Measurements from ENCODE around the gene ZNF423.

The ZNF423 gene

DNA sequence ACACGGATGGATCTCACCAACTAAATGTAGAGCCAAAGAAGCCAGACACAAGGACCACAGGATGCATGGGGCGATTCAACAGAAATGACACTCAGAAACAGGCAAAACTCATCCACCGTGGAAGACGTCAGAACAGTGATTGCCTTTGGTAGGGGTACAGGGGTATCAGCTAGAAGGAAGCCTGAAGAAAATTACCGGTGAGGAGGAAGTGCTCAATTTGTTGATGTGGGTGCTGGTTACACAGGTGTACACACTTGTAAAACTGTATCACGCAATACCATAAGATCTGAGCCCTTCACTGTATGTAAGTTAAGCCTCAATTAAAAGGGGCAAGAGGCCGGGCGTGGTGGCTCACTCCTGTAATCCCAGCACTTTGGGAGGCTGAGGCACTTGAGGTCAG lies 256.2 kb downstream of the ZNF423 start:
- no peak for DNase-seq (ENCODE audit: low spot score)

DNA sequence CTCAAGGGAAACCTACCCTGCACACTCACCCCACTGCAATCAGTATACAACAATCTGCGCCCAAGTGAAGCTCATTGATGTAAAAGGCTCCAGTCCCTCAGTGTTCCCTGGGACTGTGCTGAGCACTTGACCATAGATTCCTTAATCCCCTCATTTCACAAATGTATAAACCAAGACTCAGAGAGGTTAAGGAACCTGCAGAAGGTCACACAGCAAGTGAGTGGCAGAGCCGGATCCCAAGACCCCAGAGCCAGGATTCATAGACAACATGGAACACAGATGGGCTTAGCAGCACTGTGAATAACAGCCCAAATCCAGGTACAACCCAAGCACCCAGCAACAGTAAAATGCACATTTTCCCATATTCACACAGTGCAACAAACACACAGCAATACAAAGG lies 256.6 kb downstream of the ZNF423 start:
- DNase-seq (ENCODE audit: low spot score) = no peak

DNA sequence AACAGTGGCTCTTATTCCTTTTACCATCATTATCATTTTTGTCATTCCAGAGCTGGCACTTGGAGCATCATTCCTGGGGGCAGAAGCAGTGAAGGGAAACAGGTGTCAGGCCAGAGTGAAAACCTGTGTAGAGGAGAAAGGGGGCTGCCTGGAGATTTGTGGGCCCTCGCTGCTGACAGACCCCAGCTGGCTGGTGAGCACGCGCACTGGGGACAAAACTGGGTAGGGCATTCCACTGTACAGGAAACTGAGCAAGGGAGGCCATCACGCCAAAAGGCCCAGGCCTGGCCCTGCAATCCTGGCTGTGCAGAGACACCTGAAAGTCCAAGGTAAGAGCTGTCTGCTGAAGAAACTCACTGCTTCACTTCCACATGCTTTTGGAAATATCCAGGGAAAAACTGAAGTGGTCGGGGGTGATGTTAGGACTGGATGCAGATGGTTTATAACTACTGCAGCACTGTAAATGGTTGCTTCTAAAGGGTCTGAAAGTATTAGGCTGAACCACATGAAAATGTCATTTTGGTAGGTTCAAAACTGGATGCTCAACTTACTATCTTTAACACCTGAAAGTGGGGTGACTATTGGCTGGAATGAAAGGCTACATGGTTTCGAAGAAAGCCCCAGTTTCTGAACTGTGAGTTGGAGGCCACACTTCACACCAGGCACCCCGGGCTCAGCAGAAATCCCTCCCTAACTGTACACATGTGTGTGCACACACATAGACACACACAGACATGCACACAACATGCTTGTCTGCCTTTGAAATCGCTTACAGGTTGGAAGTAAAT lies 257.3 kb downstream of the ZNF423 start:
- DNase-seq (ENCODE audit: low spot score) = no peak

GRCh38 chr16:49597796-49598195 lies 258.1 kb downstream of the ZNF423 start:
- DNase-seq (ENCODE audit: low spot score) = no peak

GRCh38 chr16:49596648-49597291 lies 259.1 kb downstream of the ZNF423 start:
- DNase-seq (ENCODE audit: low spot score) = no peak

GRCh38 chr16:49596068-49596467 lies 259.8 kb downstream of the ZNF423 start:
- DNase-seq (ENCODE audit: low spot score) = no peak

GRCh38 chr16:49594685-49595498 lies 261.0 kb downstream of the ZNF423 start:
- no peak for DNase-seq (ENCODE audit: low spot score)

GRCh38 chr16:49594153-49594552 lies 261.8 kb downstream of the ZNF423 start:
- no peak for DNase-seq (ENCODE audit: low spot score)

- no peak for DNase-seq (ENCODE audit: low spot score)
These were observed 262.4 kb downstream of the ZNF423 start for GRCh38 chr16:49593424-49594040.

GRCh38 chr16:49592546-49593423 lies 263.1 kb downstream of the ZNF423 start:
- DNase-seq (ENCODE audit: low spot score) = peak; percentile 75

GRCh38 chr16:49590166-49590871 lies 265.6 kb downstream of the ZNF423 start:
- no peak for DNase-seq (ENCODE audit: low spot score)

DNA sequence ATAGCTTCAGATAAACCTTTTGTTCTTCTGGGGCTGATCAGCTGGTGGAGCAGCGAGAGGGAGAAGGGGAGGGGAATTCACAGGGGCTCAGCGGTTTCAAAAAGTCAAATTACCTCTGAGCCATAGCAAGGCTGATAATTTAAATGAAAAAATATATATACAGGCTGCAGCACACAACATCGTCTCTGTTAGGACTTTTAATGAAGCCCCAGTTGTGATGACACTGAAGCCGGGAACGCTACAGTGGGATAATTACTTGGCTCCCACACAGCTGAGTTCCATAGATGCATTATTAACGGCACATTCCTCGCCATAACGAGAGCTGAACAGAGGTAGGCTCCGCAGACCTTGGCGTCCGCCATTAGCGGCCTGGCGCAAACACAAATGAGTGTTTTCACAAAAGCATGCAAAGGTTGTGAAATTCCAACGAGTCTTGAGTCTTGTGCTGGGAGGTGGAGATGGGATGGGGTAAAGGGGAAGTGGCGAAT lies 266.3 kb downstream of the ZNF423 start:
- no peak for DNase-seq (ENCODE audit: low spot score)

GRCh38 chr16:49588729-49589384 lies 267.1 kb downstream of the ZNF423 start:
- no peak for DNase-seq (ENCODE audit: low spot score)

DNA sequence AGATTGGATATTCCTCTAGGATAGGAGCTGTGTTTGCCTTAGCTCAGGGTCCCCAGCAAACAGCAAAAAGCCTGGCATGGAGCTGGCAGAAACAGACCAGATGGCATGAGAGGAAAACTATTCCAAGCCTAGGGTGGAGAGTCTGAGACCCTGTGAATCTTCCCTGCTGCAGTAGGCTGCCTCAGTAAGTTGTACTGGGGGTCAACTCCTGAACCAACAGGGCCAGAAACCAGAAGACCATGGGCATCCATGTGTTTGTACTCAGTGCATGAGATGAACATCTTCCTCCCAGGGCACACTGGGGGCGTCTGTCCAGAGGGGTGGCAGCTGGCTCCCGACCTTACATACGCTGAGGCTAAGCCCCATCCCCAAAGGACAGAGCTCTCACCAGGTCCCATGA lies 267.9 kb downstream of the ZNF423 start:
- no peak for DNase-seq (ENCODE audit: low spot score)

DNA sequence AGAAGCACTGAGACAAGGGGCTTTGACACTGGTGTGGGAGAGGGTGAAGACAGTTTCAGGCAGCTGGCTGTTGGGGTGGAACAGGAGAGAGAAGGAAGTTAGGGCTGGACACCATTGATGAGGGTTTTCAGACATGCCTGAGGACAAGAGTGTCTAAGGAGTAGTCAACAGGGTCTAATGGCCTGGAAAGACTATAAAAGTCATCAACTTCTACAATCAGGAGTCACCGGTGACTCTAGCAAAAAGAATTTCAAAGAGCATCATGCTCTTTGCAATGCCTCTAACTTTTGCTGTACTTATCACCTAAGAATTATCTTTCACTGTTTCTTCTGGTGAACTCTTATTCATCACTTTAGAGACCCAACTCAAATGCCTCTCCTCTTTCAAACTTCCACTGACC lies 268.4 kb downstream of the ZNF423 start:
- no peak for DNase-seq (ENCODE audit: low spot score)

DNA sequence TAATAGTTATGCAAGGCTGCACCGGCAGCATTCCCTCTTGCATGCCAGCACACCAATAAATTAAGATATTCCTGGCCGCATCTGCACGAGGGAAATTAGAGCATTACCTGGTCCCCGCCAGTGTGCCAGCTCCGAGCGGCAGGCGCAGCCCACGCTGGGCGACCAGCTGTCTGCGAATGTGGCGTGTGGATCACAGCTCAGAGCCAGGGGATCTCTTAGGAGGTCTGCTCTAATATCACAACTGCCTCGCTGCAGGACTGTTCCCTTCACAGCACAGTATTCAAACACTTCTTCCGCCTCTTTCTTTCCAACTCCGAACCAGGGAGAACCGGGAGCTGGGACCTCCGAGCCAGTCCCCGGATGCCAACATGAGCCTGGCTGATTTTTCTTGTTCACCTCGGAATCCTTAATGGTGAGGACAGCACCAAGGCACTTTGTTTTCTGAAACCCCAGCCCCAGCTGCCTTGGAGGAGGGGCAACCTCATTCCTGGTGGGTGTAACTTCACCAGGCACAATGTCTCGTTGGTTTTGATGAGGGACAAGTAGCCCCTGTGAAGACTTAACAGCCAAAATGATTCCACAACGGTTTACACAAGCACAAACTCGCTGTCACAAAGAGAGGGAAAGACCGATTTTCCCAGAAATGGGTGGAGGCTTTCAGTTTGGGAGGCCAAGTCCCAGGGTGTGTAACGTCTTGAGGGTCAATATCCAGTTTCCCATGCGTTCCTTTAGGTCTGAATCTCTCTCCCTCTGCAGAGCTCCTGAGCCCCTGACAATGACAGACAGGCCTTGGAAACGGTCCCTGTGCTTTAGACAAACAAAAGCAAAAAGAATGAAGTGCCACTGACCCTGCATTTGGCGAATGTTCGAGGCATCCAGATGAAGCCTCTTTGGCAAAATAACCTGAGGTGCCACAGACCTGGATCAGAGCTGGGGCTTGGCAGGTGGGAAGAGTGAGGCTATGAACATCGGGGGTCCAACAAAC lies 269.2 kb downstream of the ZNF423 start:
- no peak for DNase-seq (ENCODE audit: low spot score)

GRCh38 chr16:49585143-49585832 lies 270.6 kb downstream of the ZNF423 start:
- DNase-seq (ENCODE audit: low spot score) = no peak

DNA sequence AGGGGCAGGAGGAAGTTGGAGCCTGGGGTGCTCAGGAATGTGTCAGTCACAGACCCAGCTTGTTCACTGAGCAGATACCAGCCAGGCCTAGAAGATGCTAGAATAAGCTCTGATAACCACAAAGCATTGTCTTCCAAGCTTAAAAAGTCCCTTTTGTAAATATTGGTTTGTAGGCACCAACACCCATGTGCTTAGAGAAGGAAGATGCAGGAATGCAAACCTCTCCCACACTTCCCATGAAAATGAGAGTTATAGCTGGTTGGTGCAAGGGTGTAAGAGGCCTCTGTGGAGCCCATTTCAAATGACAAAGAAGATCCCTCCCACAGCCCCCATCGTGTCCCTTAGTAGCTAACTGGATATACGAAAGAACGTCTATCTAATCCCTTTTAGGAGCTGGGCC lies 272.0 kb downstream of the ZNF423 start:
- DNase-seq (ENCODE audit: low spot score) = no peak

All from germinal center (tissue), 1 donor.